ENCODE results near the gene BCOR. TPM values are rescaled to one million over a fixed set of nuclear protein-coding genes. Genes with fewer than 3 reads are reported as not detected.
A peak's percentile ranks its signal among the peaks of the same experiment; 100 is the strongest.

BCOR gene
- total and polyA plus RNA-seq, 9 of the 15 experiments (the other 6 are each of a cell fraction or from before 2014, with no cell fraction given) = 27.5 to 113 (median 37.6) TPM

GRCh38 chrX:40101430-40101802 lies 3.7 kb upstream of the BCOR start:
- Histone ChIP-seq H3K36me3 (ENCODE audit: control insufficient read depth, insufficient read depth, low read length) (no peaks in the 10 kb centered on the region), H3K79me2 (ENCODE audit: control insufficient read depth, insufficient read depth, low read length) (peaks cover 91% of the 10 kb centered on the region), H3K4me2 (ENCODE audit: insufficient read depth, low read length) (no peak overlapping the region), H3K27ac (ENCODE audit: extremely low read depth, low read depth, low read length) (peak overlapping the region; percentile 95; the same call in 1 of the 3 replicates), H3K4me3 (no peak overlapping the region), H3K9me3 (replicated peaks; ENCODE audit: control insufficient read depth, insufficient read depth, low read depth, low read length) (no peaks in the 10 kb centered on the region), H3K9ac (ENCODE audit: insufficient read depth in 1 of 2, low read depth in 2 of 2, low read length in 2 of 2) (peak overlapping the region; percentile 80 to 85; a peak in 2 of 4 replicates), H3K27me3 (ENCODE audit: control insufficient read depth in 2 of 2, insufficient read depth in 2 of 2, low read length in 2 of 2) (no peaks in the 10 kb centered on the region), H4K20me1 (replicated peaks; ENCODE audit: control insufficient read depth, insufficient read depth, low read length) (no peaks in the 10 kb centered on the region), H2AFZ (ENCODE audit: low read depth, low read length) (no peak overlapping the region), H3K9me1 (ENCODE audit: control insufficient read depth, insufficient read depth, low read length) (no peaks in the 10 kb centered on the region), H3K4me1 (replicated peaks in 1 of 2; ENCODE audit: control insufficient read depth in 2 of 2, insufficient read depth in 2 of 2, low read length in 2 of 2) (peaks cover 41 to 75% of the 10 kb centered on the region in 2 experiments)
- no TSS peak for BruUV-seq (replicated peaks)
- WGBS (ENCODE audit: insufficient coverage, low coverage, missing lambda C conversion rate) = 62% methylated on average over 4 of the region's 9 CpGs
- FAIRE-seq (peak; percentile 44), DNase-seq (ENCODE audit: extremely low read depth in 1 of 4, low spot score in 3 of 4) (no peak), ATAC-seq (no peak)
- in situ Hi-C loops (cut with MboI) (loop anchor here (10.0 kb wide), 2 partner anchors 53 to 163 kb away; no protein-coding TSS in a partner anchor), intact Hi-C loops (cut with micrococcal nuclease) (loop anchor here (10.0 kb wide), 1 partner anchor 367 kb away; no protein-coding TSS in a partner anchor)
- ChIA-PET CTCF (ENCODE audit: low intra/inter-chr PET ratio) (no interaction called here), POLR2A (interaction anchor here (0.6 to 1.4 kb wide), 6 partner anchors 15 to 387 kb away, joined by 3 to 4 read pairs (median 4); no protein-coding TSS in a partner anchor)
- TF ChIP-seq BCLAF1 (IDR thresholded peaks at IDR 0.05; ENCODE audit: borderline replicate concordance in 1 of 2, control insufficient read depth in 1 of 2, low read depth in 2 of 2, low read length in 1 of 2) = no peak
- TF ChIP-seq ZNF717 (CRISPR knock-in tag; IDR thresholded peaks at IDR 0.05) = no peak
- no peak for TF ChIP-seq DDX20 (tag; IDR thresholded peaks at IDR 0.05; ENCODE audit: low read depth)
- no peak for TF ChIP-seq ELF1 (tag; IDR thresholded peaks at IDR 0.05)
- peak; percentile 54 for TF ChIP-seq ZBTB33 (CRISPR knock-in tag; IDR thresholded peaks at IDR 0.05)
- TF ChIP-seq KDM1A (IDR thresholded peaks at IDR 0.05) = no peak
- TF ChIP-seq, protein P1, sequence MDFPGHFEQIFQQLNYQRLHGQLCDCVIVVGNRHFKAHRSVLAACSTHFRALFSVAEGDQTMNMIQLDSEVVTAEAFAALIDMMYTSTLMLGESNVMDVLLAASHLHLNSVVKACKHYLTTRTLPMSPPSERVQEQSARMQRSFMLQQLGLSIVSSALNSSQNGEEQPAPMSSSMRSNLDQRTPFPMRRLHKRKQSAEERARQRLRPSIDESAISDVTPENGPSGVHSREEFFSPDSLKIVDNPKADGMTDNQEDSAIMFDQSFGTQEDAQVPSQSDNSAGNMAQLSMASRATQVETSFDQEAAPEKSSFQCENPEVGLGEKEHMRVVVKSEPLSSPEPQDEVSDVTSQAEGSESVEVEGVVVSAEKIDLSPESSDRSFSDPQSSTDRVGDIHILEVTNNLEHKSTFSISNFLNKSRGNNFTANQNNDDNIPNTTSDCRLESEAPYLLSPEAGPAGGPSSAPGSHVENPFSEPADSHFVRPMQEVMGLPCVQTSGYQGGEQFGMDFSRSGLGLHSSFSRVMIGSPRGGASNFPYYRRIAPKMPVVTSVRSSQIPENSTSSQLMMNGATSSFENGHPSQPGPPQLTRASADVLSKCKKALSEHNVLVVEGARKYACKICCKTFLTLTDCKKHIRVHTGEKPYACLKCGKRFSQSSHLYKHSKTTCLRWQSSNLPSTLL (IDR thresholded peaks at IDR 0.05) = no peak
- 0 out of 2 replicates have a peak, but pooled peaks have one; percentile 48 for TF ChIP-seq POLR2G (IDR thresholded peaks at IDR 0.05; ENCODE audit: low read depth, low read length)
- TF ChIP-seq BDP1 (IDR thresholded peaks at IDR 0.05; ENCODE audit: insufficient read depth, insufficient read length) = no peak
- no peak for TF ChIP-seq MYC (IDR thresholded peaks at IDR 0.05; ENCODE audit: low read depth, low read length)
- no peak for TF ChIP-seq MYC (CRISPR knock-in tag; IDR thresholded peaks at IDR 0.05; ENCODE audit: borderline replicate concordance, low read depth)
- TF ChIP-seq ZKSCAN8 (CRISPR knock-in tag; IDR thresholded peaks at IDR 0.05) = no peak
- TF ChIP-seq TEAD1 (CRISPR knock-in tag; IDR thresholded peaks at IDR 0.05) = no peak
- 0 out of 2 replicates have a peak, but pooled peaks have one; percentile 4 for TF ChIP-seq EGR1 (conservative IDR thresholded peaks at IDR 0.05)
- TF ChIP-seq RBFOX2 (IDR thresholded peaks at IDR 0.05; ENCODE audit: low read depth, low read length) = 0 out of 2 replicates have a peak, but pooled peaks have one; percentile 29
